ENCODE measurements around the gene FBXO44.

DNA sequence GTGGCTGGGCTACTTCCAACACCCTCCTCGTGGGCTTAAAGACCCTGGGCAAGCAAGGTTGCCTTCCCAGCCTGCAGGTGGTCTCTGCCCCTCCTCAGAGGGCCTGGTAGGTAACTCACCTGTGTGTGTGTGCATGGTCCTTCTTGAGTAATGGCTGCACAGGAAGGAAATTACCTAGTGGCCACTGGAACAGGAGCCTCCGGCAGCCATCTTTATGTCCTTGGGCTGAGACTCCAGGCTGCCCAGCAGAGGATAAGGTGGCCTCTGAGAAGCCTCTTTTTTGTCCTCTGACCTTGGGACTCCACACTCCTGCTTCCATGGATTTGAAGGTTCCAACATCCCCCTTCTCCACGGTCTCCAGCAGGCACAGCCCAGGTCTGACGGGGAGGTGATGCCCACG, 56.8 kb downstream of the FBXO44 start:
- TF ChIP-seq CTCF (IDR thresholded peaks at IDR 0.05; ENCODE audit: borderline replicate concordance, extremely low read depth, low read length, poor library complexity, severe bottlenecking) = no peak
- TF ChIP-seq EZH2 (IDR thresholded peaks at IDR 0.05; ENCODE audit: borderline replicate concordance, low read depth, low read length, severe bottlenecking) = no peak
